GM18498 (cell line): Measurements from ENCODE around the gene CAMTA1.

Source experiments
- ATAC-seq: cut with Tn5 transposase; IDR thresholded peaks from one replicate; pipeline ENCODE4 v1.9.1; 2021; ENCODE audit warnings: mild to moderate bottlenecking, moderate library complexity; ENCODE audit not compliant: unreplicated experiment

Gene CAMTA1

GRCh38 chr1:7632681-7633080 is 847.4 kb downstream of the CAMTA1 start:
- no peak for ATAC-seq

GRCh38 chr1:7633506-7634245 is 848.4 kb downstream of the CAMTA1 start:
- no peak for ATAC-seq

GRCh38 chr1:7634546-7635240 is 849.4 kb downstream of the CAMTA1 start:
- ATAC-seq, result no peak

- no peak for ATAC-seq
Measured at GRCh38 chr1:7636795-7637526, 851.7 kb downstream of the CAMTA1 start.

- ATAC-seq, result no peak
Measured at GRCh38 chr1:7638078-7638477, 852.8 kb downstream of the CAMTA1 start.

- no peak for ATAC-seq
Measured at GRCh38 chr1:7639435-7640131, 854.3 kb downstream of the CAMTA1 start.

GRCh38 chr1:7640350-7640749 is 855.1 kb downstream of the CAMTA1 start:
- ATAC-seq, result no peak

- ATAC-seq, result no peak
Measured at GRCh38 chr1:7640920-7641585, 855.8 kb downstream of the CAMTA1 start.

GRCh38 chr1:7641587-7642417 is 856.5 kb downstream of the CAMTA1 start:
- ATAC-seq, result no peak

GRCh38 chr1:7642418-7642704 is 857.1 kb downstream of the CAMTA1 start:
- no peak for ATAC-seq

GRCh38 chr1:7642781-7643529 is 857.7 kb downstream of the CAMTA1 start:
- no peak for ATAC-seq

GRCh38 chr1:7643530-7643929 is 858.3 kb downstream of the CAMTA1 start:
- ATAC-seq, result no peak

- ATAC-seq, result no peak
Measured at GRCh38 chr1:7644086-7644485, 858.8 kb downstream of the CAMTA1 start.

- ATAC-seq, result no peak
Measured at GRCh38 chr1:7644961-7645750, 859.9 kb downstream of the CAMTA1 start.

GRCh38 chr1:7645751-7646048 is 860.4 kb downstream of the CAMTA1 start:
- no peak for ATAC-seq

GRCh38 chr1:7646164-7646563 is 860.9 kb downstream of the CAMTA1 start:
- no peak for ATAC-seq

GRCh38 chr1:7646981-7647901 is 862.0 kb downstream of the CAMTA1 start:
- no peak for ATAC-seq
